T-helper 1 cell treated with Interleukin-12 subunit alpha and Interleukin-12 subunit beta and Interleukin-4 antibody, amounts not matched to agents 30 ng/mL and 1 ng/mL, for 36 hours (primary cell): ENCODE measurements around the gene RAMAC. TPM values are rescaled to one million over a fixed set of nuclear protein-coding genes. Genes with fewer than 3 reads are reported as not detected.
"Not testable (repeated sequence)": the region's sequence is repeated elsewhere in the genome, so short reads cannot be mapped to it uniquely, and the experiment has no call there.

Source experiments
- intact Hi-C: fragments of 100-400 bp; cut with micrococcal nuclease; formaldehyde crosslinking; loops from one replicate; pipeline ENCODE4 v1.15.1; 2024
- total RNA-seq: library from RNA; stranded (reverse); gene quantifications from 2 replicates; pipeline ENCODE4 v1.2.3, GENCODE V29; 2022

The RAMAC gene
- total RNA-seq, 1 donor from 2014 or later: 29.7 TPM

- intact Hi-C loops: no loop called here
These were observed 26.0 kb downstream of the RAMAC start for GRCh38 chr15:83012076-83012426.

- intact Hi-C loops: no loop called here
These were observed 26.6 kb downstream of the RAMAC start for GRCh38 chr15:83012636-83013035.

GRCh38 chr15:83014205-83014653, 28.2 kb downstream of the RAMAC start:
- intact Hi-C loops: no loop called here

GRCh38 chr15:83015361-83015760, 29.4 kb downstream of the RAMAC start:
- intact Hi-C loops: no loop called here

GRCh38 chr15:83016906-83017305, 30.9 kb downstream of the RAMAC start:
- intact Hi-C loops: no loop called here

GRCh38 chr15:83018436-83018835, 32.4 kb downstream of the RAMAC start:
- intact Hi-C loops: no loop called here

GRCh38 chr15:83030021-83030420, 44.0 kb downstream of the RAMAC start:
- intact Hi-C loops: no loop called here

- intact Hi-C loops: not testable (repeated sequence)
These were observed 45.2 kb downstream of the RAMAC start for GRCh38 chr15:83031234-83031633.

GRCh38 chr15:83036253-83036652, 50.2 kb downstream of the RAMAC start:
- intact Hi-C loops: no loop called here

- intact Hi-C loops: no loop called here
These were observed 53.2 kb downstream of the RAMAC start for GRCh38 chr15:83039206-83039605.

Other genes with a start within 250 kb of the RAMAC start
- not detected in 2 replicates for gene FSD2, start 180.1 kb upstream of the RAMAC start, total RNA-seq
- 13.4 TPM in 2 replicates for gene WHAMM, start 176.6 kb upstream of the RAMAC start, total RNA-seq
- gene HOMER2, start 33.5 kb upstream of the RAMAC start, total RNA-seq: 17.5 and 20.0 TPM in 2 replicates
- 23.4 and 26.4 TPM in 2 replicates for gene C15orf40, start 25.4 kb downstream of the RAMAC start, total RNA-seq
- gene BTBD1, start 81.0 kb downstream of the RAMAC start, total RNA-seq: 58.4 and 60.3 TPM in 2 replicates
- gene TM6SF1, start 121.4 kb downstream of the RAMAC start, total RNA-seq: 13.0 and 15.9 TPM in 2 replicates
- 82.3 and 87.0 TPM in 2 replicates for gene HDGFL3, start 221.6 kb downstream of the RAMAC start, total RNA-seq